Erythroblast (primary cell): ENCODE measurements around the gene OPRL1.

Source experiments
- GATA1 ChIP-seq: IDR thresholded peaks from 2 replicates; pipeline ENCODE4 v1.6.1; 2011; ENCODE audit warnings: low read depth, mild to moderate bottlenecking, control low read depth, low read length, moderate library complexity
- POLR2A ChIP-seq: IDR thresholded peaks from 2 replicates; pipeline ENCODE4 v1.6.1; 2011; ENCODE audit warnings: mild to moderate bottlenecking, low read length

DNA sequence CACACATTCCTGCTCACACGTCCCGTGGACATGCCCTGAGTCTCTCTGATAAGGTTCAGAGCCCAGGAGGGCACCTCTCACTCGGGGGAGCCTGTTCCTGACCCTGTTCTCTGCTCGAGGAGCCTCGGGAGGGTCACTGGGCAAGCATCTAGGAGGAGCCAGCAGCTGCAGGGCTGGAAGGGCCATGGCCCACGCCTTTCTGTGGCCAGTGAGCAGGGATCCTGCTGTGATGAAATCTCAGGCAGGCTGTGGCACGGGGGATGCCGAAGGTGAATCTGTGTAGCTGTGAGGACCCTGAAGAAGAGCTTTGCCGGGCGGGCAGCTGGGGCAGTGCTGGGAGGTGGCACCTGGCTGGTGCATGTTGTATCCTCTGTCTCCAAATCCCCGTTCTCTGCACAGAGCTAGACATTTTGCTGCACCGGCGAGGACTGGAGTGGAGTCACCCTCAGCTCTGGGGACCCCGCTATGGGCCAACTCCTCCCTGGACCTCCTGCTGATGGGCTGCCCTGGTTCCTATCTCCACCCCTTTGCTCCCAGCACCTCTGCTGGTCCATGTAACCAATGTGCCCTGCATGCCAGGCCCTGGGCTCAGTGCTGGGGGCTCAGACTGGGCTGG is 34.6 kb downstream of the OPRL1 start:
- TF ChIP-seq POLR2A (no peak), GATA1 (no peak)
